NCI-H128 (cell line): Measurements from ENCODE around the gene ITK.

Source experiments
- DNase-seq: peaks from one replicate; lab custom pipeline; 2025; ENCODE audit not compliant: unreplicated experiment; lab: John Stamatoyannopoulos, UW

The ITK gene

DNA sequence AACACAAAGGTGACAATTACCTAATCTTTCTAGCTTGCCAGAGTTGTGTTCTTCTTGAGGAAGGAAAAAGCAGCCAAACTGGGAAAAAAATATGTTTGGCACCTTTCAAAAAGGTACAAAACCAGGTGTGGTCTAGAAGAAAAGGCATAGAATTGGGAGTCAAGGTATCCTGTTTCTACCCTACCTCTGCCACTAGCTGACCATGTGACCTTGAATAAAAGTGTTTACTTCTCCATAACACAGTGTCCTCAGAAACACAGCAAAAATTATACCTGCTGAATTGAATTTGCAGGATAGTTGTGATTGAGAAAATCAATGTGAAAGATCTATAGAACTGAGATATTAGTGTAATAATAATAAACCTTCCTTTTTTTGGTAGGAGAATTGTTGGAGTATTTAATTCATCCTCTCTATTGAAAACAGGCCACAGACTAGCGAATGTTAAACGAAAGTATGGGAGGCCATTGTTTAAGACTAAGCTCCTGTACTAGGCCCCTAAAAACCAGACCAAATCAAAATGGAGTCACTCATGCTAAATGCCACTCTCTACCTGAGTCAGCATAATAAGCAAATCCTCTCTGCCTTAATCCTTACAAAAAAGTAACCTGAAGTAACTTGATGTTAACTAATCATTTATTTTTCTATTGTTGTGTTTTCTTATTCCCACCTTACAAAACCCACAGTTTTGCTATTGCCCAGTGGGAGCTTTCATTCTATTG lies 97.8 kb downstream of the ITK start:
- DNase-seq, result no peak

DNA sequence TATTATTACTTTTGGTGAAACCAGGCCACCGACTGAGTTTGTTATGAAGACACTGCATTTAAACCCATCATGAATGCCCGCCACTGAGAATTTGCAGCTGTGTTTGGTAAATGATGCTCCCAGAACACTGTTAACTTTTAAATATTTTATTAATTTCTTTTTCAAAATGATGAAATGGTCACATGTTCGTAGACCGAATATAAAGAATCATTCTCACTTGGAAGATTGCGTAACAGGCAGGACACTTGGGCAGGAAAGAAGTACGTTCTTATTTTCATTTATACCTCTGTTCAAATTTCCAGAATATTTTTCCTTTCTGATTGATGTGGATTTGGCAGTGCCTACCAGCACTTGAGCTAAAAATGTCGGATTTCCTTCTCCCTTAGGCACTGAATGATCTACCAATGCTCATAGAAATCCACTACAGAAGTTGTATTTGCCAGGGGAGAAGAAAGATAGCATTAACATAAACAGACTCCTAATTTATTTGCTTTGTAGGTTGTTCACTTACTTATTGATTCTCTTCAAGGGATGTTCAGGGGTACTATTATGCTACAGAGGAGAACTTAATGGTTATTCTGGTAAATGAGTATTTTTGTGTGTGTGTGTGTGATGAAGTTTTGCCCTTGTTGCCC lies 99.1 kb downstream of the ITK start:
- DNase-seq, result no peak

DNA sequence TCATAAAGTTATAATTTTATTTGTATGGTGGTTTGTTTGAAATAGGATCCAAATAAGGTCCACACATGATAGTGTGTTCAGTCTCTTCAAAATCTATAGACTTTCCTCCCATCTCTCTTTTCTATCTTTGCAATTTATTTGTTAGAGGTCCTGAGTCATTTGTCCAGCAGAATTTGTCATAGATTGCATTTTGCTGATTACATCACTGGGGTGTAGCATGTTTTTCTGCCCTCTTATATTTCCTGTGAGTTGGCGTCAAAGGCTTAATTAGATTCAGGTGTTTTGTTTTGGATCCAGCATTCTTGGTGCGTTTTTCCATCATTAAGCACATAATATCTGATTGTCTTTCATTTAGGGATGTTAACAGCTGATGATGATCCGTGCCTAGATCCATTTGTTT lies 100.3 kb downstream of the ITK start:
- DNase-seq, result no peak

DNA sequence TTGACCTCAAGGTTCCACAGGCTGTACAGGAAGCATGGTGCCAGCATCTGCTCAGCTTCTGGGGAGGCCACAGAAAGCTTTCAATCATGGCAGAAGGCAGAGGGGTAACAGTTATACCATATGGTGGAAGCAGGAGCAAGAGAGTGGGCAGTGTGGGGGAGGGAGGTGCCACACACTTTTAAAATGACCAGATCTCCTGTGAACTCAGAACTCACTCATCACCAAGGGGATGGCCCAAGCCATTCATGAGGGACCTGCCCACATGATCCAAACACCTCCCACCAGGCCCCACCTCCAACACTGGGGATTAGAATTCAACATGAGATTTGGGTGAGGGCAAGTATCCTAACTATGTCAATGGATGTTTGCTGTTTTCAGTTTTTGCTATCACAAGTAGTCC lies 101.5 kb downstream of the ITK start:
- DNase-seq, result no peak

DNA sequence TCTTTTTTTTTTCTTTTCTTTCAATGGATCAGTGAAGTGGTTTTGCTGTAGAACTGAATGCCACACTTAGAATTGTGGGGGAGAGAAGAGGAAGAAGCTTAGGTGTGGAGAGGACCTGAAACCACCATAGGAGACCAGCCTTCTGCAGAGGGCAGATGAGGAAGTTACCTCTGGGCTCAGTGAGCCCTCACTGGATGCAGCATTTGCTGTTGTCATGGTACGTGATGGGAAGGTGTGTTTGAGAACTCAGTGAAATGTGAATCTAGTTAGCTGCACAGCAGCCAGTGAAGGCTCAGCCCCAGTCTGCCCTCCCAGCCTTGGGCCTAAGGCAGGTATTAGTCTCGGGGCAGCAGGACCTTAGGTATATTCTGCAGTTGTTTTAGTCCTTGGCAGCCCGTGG lies 102.8 kb downstream of the ITK start:
- no peak for DNase-seq

GRCh38 chr5:157284458-157285212 lies 104.0 kb downstream of the ITK start:
- DNase-seq, result no peak

DNA sequence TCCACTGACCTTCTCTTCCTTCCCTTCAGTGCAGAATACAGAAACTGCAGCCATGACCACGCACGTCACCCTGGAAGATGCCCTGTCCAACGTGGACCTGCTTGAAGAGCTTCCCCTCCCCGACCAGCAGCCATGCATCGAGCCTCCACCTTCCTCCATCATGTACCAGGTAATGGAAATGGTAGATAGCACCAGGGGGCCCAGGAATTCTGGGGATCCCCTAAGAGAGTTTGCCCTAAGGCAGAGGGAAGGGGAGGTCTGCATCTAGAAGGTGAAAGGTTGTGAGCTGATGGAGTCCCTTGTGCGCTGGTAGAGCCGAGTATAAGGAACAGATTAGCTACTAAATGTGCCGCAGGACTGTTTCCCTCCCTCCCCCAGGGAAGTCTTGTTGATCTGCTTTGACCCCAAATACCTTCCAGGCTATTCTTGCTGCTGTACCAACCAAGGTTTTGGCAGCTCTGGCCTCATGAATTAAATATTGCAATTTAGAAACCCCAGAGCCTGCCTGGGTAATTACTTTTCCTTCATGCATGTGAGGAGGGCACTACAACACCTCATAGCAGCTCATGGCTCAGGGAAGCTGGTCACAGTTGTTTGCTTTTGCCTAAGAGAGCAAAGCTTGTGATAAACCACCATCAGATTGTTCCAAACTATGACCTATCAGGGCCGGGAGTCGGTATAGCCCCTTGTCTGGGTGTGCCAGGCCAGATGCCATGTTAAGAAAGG lies 104.8 kb downstream of the ITK start:
- no peak for DNase-seq

DNA sequence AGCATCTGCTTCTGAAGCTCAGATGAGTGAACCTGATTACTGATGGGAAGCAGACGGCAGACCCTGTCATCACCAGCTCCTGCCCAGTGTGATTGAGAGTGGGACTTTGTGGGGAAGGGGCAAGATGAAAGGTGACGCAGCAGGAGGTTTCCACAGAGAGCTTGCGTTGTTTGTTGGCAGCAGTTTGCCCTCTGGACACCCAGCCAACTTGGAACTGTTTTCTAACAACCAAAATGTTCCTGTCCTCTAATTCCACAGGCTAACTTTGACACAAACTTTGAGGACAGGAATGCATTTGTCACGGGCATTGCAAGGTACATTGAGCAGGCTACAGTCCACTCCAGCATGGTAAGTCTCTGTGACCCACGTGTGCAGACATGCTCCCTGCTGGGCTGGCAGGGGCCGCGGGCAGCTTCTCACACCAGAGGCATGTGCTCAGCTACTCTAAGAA lies 106.1 kb downstream of the ITK start:
- no peak for DNase-seq

GRCh38 chr5:157288405-157289163 lies 107.9 kb downstream of the ITK start:
- no peak for DNase-seq

DNA sequence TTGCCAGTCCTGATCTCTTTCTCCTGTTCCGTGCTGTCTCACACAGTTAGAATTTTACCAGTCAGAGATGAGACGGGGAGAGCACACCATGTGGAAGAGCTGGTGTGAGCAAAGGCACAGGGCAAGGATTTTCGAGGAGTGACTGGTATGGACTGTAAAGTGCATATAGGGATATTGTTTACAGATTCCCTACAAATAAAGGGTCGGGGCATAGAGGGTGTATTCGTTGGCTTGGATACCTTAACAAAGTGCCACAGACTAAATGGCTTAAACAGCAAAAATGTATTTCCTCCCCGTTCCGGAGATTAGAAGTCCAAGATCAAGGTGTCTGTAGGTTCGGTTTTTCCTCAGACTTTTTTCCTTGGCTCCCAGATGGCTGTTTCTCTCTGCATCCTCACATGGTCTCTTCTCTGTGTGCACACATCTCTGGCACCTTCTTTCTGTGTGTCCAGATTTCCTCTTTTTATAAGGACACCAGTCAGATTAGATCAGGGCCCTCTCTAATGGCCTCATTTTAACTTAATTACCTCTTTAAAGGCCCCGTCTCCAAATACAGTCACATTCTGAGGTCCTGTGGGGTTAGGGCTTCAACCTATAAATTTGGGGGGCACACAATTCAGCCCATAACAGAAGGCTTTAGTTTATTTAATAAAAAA lies 108.7 kb downstream of the ITK start:
- DNase-seq, result no peak

- no peak for DNase-seq
These were observed 109.7 kb downstream of the ITK start for GRCh38 chr5:157290156-157290980.

GRCh38 chr5:157290981-157291711 lies 110.5 kb downstream of the ITK start:
- no peak for DNase-seq

DNA sequence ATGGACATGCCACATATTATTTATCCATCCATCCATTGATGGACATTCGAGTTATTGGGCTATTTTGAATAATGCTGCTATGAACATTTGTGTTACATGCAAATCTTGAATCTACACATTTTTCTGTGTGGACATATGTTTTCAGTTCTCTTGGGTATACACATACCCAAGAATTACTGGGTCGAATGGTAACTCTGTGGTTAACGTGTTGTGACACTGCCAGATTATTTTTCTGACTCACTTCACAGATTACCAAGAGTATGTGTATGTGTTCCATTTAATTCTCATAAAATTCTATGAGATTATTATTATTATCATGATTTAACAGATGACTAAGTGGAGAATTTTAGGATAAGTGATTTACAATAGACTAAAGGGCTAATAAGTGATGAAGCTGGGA lies 112.0 kb downstream of the ITK start:
- DNase-seq, result no peak

DNA sequence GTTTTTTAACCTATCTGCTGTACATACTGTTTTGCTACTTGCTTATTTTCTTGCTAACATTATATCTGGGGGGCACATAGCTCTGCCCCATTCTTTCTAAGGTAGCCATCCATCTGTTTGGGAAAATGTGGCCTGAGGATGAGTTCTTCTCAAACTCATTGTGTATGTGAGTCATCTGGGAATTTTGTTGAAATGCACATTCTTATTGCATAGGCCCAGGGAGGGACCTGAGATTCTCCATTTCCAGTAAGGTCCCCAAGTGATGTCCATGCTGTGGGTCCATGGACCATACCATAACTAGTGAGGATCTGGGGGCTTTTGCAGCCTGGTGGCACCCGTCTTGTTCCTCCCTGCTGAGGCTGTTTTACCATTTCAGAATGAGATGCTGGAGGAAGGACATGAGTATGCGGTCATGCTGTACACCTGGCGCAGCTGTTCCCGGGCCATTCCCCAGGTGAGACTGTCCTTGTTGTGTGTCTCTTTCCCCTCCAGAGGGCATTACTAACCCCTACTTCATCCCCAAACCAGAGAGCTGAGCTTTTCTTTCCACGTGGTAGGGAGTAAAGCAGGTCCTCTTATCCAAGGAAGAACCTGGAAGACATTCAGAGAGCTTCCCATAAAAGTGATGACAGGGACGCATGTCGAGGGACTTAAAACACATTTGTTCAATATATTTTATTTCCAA lies 113.9 kb downstream of the ITK start:
- no peak for DNase-seq

- DNase-seq, result no peak
These were observed 114.6 kb downstream of the ITK start for GRCh38 chr5:157295247-157295646.

GRCh38 chr5:157300564-157300963 lies 119.9 kb downstream of the ITK start:
- no peak for DNase-seq

- no peak for DNase-seq
These were observed 120.4 kb downstream of the ITK start for GRCh38 chr5:157301066-157301465.

DNA sequence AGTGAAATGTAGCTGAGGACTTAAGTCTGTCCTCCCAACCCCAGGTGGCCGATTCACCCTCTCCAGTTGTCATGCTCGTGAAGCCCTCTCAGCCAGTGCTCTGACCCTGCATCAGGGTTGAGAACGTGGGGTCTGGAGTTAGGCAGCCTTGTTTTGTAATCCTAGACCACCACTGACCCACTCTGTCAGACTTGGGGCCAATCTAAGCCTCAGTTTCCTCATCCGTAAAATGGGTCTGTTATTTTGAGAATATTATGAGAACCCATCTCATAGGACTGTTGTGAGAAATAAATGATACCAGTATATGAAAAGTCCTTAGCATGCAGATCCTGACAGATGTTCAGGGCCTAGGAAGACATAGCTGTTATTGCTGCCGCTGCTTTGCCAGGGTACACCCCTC lies 122.4 kb downstream of the ITK start:
- no peak for DNase-seq
